Measurements from ENCODE around the gene ANKS6.

The ANKS6 gene

DNA sequence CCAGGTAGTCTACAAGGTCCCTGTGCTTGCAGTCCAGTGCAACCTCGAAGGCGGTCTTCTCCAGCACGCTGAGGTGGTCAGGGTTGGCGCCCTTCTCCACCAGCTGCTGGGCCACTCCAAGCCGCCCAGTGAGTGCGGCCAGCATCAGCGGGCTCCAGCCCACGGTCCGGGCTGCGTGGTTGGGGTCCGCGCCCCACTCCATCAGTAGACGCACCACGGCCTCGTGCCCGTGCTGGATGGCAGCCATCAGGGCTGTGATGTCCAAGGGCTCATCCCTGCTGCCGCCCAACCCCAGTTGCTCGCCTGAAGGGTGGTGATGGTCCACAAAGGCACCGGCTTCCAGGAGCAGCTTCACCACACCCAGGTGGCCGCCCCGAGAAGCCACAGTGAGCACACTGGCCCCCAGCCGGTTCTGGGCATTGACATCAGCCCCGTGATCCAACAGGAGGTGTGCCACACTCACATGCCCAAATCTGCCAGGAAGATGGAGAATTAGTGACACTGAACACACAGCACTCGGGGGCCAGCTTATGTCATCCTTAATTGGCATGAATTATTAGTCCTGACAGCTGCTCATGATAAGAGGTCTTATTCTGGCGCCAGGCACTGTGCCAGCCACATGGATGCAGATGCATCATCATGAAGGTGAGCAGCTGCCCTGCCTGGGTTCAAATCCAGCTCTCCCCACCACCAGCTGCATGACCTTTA is 6.1 kb downstream of the ANKS6 start:
- DNase-seq: no peak

DNA sequence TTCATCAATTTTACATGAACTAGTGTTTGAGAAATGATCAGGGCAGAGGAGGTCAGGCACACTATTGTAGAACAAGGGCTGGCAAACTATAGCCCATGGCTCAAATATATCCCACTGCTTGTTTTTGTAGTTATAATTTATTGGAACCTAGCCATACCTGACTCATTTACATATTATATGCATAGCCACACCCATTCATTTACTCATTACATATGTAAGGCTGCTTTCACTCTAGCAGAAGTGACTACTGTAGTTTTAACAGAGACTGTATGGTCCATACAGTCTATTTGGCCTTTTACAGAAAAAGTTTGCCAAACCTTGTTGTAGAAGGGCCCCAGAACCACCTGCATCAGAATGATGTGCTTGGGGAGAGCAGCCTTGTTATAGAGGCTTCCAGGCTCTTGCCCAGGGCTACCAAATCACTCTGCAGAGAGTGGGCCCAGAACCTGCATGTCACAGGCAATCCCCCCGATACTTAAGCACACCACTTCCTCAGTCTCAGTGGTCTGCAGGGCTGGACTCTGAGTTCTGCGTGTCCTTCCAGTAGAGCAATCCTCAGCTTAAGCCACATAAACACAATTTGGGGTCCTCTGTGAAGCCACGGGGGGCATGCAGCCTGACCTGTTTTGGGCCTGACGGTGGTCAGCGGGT is 6.7 kb downstream of the ANKS6 start:
- DNase-seq: no peak

DNA sequence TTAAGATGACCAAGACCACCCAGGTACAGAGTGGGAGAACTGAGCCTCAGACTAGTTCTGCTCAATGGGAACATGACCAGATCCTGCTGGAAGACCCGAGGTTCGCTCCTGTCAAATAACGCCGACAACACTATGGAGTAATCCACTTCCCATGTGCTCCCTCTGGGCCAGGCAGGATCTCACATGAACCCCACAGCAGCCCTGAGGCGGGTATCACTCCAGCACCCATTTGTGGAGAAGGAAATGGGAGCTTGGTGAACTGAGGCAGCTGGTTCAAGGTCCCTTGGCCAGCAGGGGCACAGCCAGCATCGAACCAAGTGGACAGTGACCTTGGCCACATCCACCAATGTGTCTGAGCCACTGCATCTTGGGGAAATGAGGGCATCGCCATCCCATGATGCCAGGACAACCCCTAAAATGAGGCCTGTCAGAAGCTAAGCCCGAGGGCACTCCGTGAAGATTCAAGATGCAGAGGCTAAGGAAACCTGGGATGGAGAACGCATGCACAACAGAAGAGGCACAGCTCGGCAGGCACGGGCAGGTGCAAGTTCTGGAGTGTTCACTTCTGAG is 8.5 kb downstream of the ANKS6 start:
- DNase-seq: no peak

DNA sequence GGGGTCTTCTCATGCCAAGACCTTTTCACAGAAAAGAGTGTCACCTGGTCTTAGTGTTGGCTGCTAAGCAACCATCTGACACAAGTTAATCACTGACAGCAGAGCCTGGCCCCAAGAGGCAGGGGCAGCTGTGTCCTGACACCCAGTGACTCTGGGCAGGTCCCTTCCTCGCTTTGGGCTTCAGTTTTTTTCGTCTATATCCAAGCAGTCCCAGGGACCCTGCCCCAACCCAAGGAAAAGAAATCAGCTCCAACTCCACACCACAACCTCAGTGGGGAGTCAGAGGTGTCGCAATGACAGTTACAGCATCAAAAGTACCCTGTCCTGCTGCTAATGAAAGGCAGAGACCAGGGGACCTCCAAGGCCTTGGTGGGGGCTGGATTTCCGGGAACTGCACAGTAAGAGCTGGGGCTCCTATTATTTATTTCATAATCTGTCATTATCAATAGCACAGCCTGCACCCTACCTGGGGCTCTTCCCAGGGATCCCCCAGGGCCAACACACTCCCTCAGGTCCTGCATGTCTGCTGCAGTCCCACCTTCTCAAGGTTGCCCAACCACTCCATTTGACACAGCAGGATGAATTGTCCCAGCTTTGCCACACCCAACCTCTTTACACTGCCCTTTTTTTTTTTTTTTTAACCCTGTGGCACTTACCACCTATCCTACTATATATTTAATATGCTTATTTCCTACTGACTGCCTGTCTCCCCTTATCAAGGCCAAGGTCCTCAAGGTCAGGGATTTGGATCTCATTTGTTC is 9.4 kb downstream of the ANKS6 start:
- no peak for DNase-seq

DNA sequence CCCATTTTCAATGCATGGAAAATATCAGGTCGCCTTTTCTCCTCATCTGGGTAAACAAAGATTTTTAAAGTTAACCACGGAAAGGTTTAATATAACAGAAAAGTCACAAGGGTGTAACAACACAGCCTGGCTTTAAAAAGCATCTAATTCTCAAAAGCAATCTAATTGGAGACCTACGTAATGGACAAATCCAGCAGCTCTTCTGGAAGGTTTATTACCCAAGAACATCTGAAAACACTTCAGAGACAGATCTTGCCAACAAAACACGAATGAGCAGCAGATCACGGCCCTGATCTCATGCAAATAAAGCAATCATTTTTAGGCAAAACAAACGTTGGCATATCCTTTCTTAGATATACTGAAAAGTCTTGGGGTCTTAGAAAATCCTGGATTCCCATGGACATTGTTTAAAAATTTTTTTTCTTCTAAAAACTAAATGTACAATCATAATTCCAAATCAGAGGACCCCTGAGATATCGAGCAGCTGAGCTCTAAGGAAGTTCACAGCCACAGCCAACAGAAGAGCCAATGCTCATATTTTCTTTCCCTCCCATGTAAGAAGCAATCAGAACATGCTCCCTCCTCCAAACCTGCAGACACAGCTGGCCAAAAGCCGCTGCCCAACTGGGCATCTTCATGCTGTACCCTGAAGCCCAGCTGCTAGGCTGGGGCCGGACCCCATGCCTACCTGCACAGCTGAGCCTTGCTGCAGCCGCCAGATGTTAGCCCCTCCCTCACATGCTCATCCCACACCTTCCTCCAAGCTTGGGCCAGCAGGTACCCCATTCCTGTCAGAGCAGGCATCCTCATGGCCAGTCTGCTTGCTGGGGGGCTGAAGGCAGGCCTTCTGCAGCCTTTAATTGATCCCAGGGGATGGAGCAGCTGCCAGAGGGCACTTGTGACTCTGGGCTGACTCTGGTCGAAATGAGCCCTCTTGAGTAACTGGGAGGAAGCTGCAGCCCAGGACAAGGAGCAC is 11.2 kb downstream of the ANKS6 start:
- DNase-seq: no peak

DNA sequence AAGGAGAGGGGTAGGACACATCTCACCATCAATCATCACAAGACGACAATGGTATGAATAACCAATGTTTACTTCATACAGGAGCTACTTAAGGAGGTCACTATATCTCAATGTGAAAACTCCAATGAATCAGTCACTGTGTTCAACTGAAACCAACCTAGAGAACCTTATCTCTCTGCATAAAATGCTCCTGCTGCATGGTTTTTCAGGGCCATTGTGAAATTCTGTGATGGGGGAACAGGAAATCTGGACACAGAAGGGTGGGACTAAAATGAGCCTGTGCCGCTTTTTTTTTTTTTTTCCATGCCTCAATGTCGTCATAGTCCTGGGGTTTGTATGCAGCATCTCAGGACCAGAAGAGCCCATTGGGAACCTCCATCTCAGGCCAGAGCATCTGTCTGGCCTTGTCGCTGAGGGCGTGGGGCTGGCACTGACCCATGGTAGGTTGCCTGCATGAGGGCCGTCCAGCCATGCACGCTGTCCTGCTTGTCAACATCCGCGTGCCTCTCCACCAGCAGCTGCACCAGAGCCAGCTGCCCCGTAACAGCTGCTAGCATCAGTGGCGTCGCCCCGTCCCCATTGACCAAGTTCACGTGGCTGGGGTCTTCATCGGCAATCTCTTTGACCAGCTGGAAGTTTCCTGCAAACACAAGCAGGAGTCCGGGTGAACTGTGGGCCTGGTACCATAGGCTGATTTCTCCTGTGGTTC is 12.7 kb downstream of the ANKS6 start:
- no peak for DNase-seq

DNA sequence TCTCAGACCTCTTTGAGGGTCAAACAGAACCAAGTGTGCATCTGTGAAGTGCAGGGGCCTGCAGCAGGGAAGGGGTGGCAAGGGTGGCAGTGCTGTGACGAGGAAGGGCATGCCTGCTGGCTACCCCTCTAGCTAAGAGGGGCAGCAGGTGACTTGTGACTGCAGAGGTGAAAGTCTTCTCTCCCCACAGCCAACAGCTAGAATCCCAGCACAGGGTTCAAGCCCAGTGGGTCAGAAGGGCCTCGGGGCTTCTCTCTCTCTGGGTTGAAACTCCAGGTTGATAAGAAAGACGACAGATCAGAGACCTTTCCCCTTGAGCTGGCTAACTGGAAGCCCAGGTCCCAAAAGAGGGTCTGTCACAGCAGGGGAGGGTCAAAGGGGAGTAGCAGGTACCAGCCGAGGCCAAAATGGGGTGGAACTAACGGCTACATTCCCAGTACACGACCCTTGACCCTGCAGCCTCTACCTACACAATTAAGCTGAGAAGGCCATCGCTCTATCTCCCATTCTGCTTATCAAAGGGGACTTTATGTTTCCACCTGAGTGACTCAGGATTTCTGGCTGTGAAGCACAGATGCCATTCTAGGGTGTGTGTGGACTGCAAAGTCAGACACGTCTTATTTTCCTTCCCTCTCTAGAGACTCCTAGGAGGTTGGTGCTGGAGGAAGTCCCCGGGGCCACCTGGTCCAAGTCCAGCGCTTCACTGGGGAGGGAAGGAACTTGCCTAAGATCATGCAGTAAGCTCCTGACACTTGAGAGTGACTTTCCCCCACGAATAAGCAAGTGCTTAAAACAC is 14.6 kb downstream of the ANKS6 start:
- no peak for DNase-seq

DNA sequence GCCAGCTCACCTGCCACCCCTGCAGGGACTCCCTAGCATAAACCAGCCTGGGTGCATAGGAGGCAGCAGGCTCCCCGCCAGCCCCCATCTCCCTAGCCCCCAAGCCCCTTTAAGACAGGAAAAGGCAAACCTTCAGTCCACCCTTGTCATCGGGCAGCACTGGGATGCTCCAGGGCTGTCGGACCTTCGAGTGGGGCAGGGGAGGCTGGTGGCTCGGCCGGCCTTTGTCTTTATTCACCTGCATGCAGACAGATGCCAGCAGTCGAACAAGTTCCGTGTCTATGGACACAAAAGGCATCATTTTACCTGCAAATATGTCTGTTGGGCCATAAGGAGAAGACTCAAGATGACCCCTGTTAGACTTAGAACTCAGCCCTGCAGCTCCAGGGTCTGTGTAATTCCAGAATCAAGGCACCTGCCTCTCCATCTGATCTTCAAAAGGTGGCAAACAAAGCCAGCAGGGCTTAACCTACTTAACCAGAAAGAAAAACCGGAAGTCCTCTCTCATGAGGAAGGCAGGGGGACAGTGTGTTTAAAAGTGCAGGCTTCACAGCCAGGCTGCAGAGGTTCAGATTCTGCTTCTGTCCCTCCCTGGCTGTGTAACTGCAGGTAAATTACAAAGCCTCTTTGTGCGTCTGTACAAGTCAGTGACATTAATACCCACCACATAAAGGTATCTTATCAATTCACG is 16.2 kb downstream of the ANKS6 start:
- no peak for DNase-seq

DNA sequence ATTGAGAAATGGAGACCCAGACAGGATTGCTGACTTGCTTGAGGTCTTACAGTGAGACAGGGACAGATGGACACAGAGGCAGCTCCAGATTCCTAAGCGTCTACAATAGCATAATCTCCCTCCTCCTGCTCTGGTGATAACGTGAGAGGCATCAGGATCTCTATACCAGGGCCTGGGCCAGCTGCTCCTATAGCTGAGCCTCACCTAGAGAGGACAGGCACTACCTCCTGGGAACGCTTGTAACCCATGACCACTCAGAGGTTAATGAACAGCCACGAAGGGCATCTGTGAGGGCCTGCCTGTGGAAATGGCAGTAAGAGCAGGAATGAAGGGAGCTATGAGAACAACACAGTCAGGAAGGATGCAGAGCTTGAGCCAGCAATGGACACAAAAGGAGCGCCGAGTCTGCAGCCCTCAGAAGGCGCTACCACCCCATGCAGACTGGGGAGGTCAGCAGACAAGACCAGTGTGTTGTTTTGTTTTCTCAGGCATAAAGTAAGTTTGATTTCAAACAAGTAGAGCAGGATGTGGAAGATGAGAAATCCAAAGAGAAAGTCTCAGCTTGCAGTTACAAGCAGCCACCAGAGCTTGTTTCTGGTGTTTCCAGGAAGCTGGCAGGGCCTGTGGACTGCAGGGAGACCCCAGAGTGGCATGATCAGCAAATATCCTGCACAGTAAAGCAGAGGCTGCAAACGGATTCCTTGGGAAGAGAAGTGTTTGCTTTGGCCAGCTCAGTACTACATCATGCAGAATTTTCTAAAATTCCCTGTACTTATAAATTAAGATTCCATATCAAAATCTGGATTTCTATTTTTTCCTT is 17.4 kb downstream of the ANKS6 start:
- no peak for DNase-seq

DNA sequence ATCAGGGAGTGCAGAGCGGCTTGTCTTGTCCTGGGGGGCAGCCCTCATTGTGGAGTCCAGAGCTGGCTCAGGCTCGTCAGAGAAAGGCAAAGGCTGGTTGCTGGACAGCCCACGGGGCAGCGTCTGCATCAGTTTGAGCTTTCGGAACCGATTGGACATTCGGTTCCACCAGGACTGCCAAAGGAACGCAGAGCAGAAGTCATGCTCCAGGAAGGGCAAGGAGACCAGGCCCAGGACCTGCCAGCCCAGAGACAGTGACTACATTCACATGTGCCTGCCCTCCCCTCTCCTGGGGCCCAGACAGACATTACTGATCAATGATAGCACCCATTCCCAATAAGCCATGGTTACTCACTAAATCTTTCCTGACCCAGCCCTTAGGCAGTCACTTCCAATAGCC is 18.1 kb downstream of the ANKS6 start:
- DNase-seq: no peak

DNA sequence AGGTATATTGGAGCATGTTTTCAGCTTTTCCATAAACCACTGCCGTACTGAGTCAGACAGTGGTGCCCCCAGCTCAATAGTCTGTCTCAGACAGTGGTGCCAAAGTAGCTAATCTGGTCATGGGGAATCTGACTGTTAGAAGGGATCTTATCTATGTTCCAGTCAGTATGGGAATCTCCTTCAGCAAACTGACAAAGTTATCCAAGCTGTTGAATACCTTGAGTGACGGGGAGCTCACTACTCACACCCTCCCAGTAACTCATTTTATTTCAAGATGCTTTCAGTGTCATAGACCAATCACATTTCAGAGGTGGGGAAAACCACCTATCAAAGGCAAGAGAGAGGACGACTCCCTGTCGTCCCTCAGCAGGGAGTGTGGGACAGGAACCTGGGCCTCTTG is 18.7 kb downstream of the ANKS6 start:
- no peak for DNase-seq

DNA sequence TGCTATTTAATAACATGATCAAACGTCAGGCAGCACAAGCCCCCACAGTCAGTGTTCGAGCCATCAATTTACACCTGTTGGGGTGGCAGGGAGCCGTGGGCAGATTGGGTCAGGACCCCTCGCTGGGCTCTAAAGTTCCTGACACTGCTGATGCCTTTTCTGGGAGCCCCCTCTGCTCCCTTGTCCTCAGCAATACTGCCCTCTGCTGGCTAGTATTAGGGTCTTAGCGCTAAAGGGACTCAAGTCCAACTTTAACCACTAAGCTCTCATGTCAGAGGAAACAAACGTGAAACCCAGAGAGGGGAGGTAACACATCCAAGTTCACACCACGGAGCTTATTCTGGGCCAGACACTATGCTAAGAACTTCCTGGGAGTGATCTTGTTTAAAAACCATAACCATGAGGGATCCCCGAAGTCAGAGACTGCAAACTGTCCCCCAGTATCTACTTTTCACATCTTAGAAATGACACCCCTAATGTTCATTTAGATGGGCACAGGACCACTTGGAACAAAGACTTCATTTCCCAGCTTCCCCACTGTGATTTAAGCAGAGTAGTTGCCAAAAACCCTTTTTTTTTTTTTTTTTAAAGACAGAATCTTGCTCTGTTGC is 20.4 kb downstream of the ANKS6 start:
- peak; percentile 29 for DNase-seq

DNA sequence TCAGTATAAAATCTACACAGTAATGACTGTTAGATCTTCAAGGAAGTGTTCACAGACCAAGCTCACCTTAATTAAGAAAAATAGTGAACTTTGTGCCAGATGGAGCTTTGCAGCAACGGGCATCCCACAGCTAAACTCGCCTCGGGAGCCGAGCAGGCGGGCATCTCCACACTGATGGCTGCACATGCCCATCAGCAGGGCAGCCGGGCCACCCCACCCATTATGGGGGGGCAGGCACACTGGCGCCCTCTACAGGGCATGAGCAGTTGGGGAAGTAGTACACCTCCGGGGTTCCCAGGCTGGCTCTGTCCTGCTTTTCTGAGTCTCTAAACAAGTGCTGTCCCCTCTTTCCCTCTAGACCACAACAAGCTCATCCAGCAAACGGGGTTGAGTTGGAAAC is 21.6 kb downstream of the ANKS6 start:
- no peak for DNase-seq

DNA sequence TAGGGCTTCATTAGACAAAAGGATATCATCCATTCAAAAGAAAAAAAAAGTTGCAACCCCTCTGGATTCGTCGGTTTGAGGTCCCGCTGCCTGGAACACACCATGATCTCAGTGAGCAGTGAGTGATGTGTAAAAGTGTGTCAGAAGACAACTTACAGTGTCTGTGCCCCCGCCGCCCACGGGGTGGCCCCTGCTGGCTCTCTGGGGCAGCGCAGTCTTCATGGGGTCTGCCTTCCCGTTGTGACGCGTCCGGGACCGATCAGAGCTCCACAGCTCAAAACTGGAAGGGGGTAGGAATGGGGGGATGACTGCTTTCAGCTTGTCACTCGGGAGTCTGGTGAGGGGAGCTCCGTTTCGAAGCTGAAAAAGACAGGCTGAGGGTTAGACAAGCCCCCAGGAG is 22.6 kb downstream of the ANKS6 start:
- no peak for DNase-seq

DNA sequence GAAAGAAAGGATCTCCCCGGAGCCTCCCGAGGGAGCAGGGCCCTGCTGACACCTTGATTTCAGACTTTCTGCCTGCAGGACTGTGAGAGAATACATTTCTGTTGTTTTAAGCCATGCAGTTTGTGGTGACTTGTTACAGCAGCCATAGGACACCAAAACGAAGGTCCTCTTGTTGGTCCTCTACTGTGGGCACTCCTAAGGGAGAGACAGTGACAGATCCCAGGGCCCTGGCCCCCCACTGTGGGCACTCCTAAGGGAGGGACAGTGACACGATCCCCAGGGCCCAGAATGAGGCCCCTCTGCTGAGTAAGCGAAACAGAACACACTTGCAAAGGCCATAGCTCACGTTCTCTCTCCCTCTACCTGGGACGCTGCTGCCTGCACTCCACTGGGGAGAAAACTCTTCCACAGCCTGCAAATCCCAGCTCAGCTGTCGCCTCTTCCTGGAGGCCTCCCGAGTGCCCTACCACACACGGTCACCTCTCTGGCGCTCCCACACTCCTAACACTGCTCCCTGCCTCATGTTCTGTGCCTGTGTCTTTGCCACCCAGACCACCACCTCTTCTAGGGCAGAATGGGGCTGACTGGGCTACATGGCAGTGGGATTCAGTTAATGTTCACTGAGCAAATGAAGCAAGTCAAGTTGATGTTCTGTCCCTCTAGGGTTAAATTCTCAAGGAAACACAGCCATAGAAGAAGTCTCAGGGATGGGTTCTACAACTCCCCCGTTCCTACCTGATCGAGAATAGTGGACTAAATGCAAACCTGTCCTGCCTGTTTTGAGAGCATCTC is 23.8 kb downstream of the ANKS6 start:
- no peak for DNase-seq

DNA sequence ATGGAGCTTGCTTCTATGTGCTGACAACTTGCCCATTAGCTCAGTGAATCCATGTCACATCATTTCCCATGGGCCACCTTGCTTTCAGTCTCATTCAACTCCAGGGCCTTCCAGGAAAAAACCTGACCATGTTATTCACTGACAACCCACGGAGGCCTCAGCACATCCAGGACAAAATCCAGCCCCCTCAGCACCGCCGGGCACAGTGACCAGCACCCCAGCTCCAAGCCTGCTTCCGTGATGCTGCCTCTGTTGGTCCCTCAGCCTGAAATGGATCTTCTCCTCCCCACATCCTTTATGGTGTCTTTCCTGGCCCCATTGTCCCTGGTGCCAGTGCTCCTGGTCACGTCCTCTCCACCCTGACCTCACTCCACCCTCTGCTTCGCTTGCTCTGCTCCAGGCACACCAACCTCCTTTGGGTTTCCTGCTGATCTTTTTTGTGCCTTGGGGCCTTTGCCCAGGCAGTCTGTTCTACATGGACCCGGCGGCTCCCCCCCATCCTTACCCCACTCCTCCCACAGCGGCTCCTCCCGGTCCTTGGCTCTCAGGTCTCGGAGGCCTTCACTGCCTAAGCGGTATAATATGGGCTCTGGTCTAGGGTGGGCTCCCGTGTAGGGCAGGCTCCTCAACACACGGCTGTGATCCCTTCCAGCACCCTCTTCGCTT is 25.0 kb downstream of the ANKS6 start:
- no peak for DNase-seq

DNA sequence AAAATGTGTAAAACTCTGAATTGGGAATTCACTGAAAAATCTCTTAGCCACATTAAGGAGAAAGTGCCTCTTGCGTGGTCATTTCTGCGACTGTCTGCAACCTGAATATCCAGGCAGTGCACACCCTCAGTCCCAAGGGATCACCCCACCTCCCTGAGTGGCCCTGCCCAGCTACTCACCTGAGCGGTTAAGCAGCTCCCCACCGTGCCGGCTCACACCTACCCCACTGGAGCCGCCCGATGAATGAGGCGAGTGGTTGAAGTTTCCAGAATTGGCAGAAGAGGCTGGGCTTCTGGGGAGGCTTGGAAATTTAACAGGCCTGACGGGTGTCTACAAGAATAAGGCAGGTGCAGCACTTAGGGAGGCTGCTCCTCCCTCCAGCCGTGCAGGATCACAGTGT is 25.6 kb downstream of the ANKS6 start:
- no peak for DNase-seq

DNA sequence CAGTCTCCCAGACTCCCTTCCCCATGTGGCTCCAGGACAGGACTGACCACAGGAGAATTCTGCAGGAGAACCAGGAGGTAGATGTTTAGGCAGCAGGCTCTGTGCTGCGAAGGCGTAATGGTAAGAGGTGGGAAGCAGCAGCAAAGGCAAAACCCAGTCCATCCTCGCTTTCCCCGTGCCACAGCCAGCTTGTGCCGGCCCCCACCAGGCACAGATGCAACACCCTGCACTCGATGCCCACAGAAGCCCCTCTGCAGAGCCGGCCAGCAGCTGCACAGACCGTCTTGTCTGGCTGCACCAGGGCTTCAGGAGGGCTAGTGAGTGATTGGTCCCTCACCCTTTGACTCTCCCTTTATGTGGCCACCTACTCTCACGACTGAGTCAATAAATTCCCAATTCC is 28.0 kb downstream of the ANKS6 start:
- DNase-seq: no peak

Data from GDM1 (cell line).